Nephron (organoid): ENCODE data around the gene PHYHIPL.

Source experiments
- H3K27ac Mint-ChIP-seq, 3 experiments: 2 replicates each; pipeline ENCODE4 v1.8.0; 2020; ENCODE audit warnings: mixed read lengths in 3 of 3, mild to moderate bottlenecking in 2 of 3, moderate library complexity in 1 of 3
- H3K27me3 Mint-ChIP-seq: 2 replicates; pipeline ENCODE4 v1.8.0; 2021; ENCODE audit warnings: low read depth, mild to moderate bottlenecking, moderate library complexity, mixed read lengths
- H3K36me3 Mint-ChIP-seq: 2 replicates; pipeline ENCODE4 v1.8.0; 2020; ENCODE audit warnings: low read depth, mixed read lengths
- H3K4me1 Mint-ChIP-seq: 2 replicates; pipeline ENCODE4 v1.8.0; 2020; ENCODE audit warnings: mixed read lengths
- H3K4me3 Mint-ChIP-seq, 3 experiments: 2 replicates each; pipeline ENCODE4 v1.8.0; 2020; ENCODE audit warnings: mild to moderate bottlenecking in 3 of 3, mixed read lengths in 3 of 3, moderate library complexity in 2 of 3
- H3K9me3 Mint-ChIP-seq: 2 replicates; pipeline ENCODE4 v1.8.0; 2020; ENCODE audit warnings: mixed read lengths
- CTCF ChIP-seq, 3 experiments: fragments of 200-600 bp; sonication (generic); IDR thresholded peaks; one replicate each; pipeline ENCODE4 v1.5.0; 2021; ENCODE audit warnings: antibody characterized with exemption in 3 of 3; ENCODE audit not compliant: unreplicated experiment in 3 of 3

The PHYHIPL gene

GRCh38 chr10:59284118-59284975 is 107.9 kb downstream of the PHYHIPL start:
- Mint-ChIP-seq H3K9me3 (no peaks in the 10 kb centered on the region), H3K4me3 (no peak overlapping the region), H3K27me3 (peaks cover 5% of the 10 kb centered on the region), H3K36me3 (no peaks in the 10 kb centered on the region), H3K4me1 (peaks cover 50% of the 10 kb centered on the region), H3K27ac (peak overlapping the region in 1 of 3 experiments; percentile 0)
- no peak for TF ChIP-seq CTCF (IDR thresholded peaks at IDR 0.05; ENCODE audit: unreplicated experiment in 3 of 3)

- Mint-ChIP-seq H3K4me1 (peaks cover 50% of the 10 kb centered on the region), H3K27ac (peak overlapping the region in 1 of 3 experiments; percentile 0), H3K9me3 (no peaks in the 10 kb centered on the region), H3K36me3 (no peaks in the 10 kb centered on the region), H3K4me3 (no peak overlapping the region), H3K27me3 (peaks cover 5% of the 10 kb centered on the region)
- TF ChIP-seq CTCF (IDR thresholded peaks at IDR 0.05; ENCODE audit: unreplicated experiment in 3 of 3) = no peak
Observed at GRCh38 chr10:59285073-59285472, 108.6 kb downstream of the PHYHIPL start.

- no peak for TF ChIP-seq CTCF (IDR thresholded peaks at IDR 0.05; ENCODE audit: unreplicated experiment in 3 of 3)
- no peak overlapping the region for H3K4me3 Mint-ChIP-seq
- H3K4me1 Mint-ChIP-seq = peaks cover 47% of the 10 kb centered on the region
- H3K27ac Mint-ChIP-seq = no peak overlapping the region
- H3K27me3 Mint-ChIP-seq = peaks cover 5% of the 10 kb centered on the region
- no peaks in the 10 kb centered on the region for H3K9me3 Mint-ChIP-seq
- no peaks in the 10 kb centered on the region for H3K36me3 Mint-ChIP-seq
Observed at GRCh38 chr10:59285848-59286247, 109.4 kb downstream of the PHYHIPL start.

GRCh38 chr10:59287587-59288255 is 111.3 kb downstream of the PHYHIPL start:
- TF ChIP-seq CTCF (IDR thresholded peaks at IDR 0.05; ENCODE audit: unreplicated experiment in 3 of 3) = no peak
- no peak overlapping the region for H3K4me3 Mint-ChIP-seq
- H3K27ac Mint-ChIP-seq = no peak overlapping the region
- no peaks in the 10 kb centered on the region for H3K36me3 Mint-ChIP-seq
- peaks cover 34% of the 10 kb centered on the region for H3K4me1 Mint-ChIP-seq
- H3K27me3 Mint-ChIP-seq = peaks cover 10% of the 10 kb centered on the region
- no peaks in the 10 kb centered on the region for H3K9me3 Mint-ChIP-seq

GRCh38 chr10:59289853-59290252 is 113.4 kb downstream of the PHYHIPL start:
- H3K4me1 Mint-ChIP-seq = peaks cover 23% of the 10 kb centered on the region
- peaks cover 5% of the 10 kb centered on the region for H3K27me3 Mint-ChIP-seq
- no peak for TF ChIP-seq CTCF (IDR thresholded peaks at IDR 0.05; ENCODE audit: unreplicated experiment in 3 of 3)
- H3K9me3 Mint-ChIP-seq = no peaks in the 10 kb centered on the region
- H3K4me3 Mint-ChIP-seq = no peak overlapping the region
- H3K36me3 Mint-ChIP-seq = no peaks in the 10 kb centered on the region
- no peak overlapping the region for H3K27ac Mint-ChIP-seq
